Measurements from ENCODE around the gene MYO3B.

The MYO3B gene

GRCh38 chr2:170475878-170476277 is 297.9 kb downstream of the MYO3B start:
- POLR2A ChIA-PET = no interaction called here
- TF ChIP-seq LEF1 (IDR thresholded peaks at IDR 0.05; ENCODE audit: borderline replicate concordance) (no peak), SUZ12 (IDR thresholded peaks at IDR 0.05) (no peak), SP1 (IDR thresholded peaks at IDR 0.05) (no peak), FOXA1 (IDR thresholded peaks at IDR 0.05) (no peak), ARNT (IDR thresholded peaks at IDR 0.05) (no peak), HDGF (IDR thresholded peaks at IDR 0.05; ENCODE audit: borderline replicate concordance) (no peak), NFRKB (IDR thresholded peaks at IDR 0.05) (no peak), BHLHE40 (IDR thresholded peaks at IDR 0.05; ENCODE audit: borderline replicate concordance) (no peak), ZNF384 (IDR thresholded peaks at IDR 0.05) (no peak), ELF4 (IDR thresholded peaks at IDR 0.05) (no peak), L3MBTL2 (conservative IDR thresholded peaks at IDR 0.05) (no peak), FOXK2 (IDR thresholded peaks at IDR 0.05) (no peak)
- no peak for DNase-seq (ENCODE audit: extremely low spot score)
- CTCF ChIA-PET = no interaction called here

DNA sequence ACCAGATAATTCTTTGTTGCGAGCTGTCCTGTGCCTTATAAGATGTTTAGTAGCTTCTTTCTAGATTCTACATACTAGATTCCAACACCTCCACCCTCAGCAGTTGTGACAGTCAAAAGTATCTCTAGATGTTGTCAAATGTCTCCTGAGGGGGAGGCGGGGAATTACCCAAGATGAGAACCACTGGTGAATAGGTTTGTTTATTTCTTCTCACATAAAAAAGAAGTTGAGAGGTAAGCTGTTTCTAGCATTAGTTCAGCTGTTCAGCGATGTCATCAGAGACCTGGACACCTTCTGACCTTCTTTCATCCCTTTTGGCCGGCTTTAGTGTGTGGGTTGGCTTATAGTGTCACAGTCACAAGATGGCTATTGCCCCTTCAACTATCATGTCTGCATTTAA is 299.7 kb downstream of the MYO3B start:
- ChIA-PET CTCF (no interaction called here), POLR2A (no interaction called here)
- TF ChIP-seq NFRKB (IDR thresholded peaks at IDR 0.05) (no peak), ELF4 (IDR thresholded peaks at IDR 0.05) (no peak), ARNT (IDR thresholded peaks at IDR 0.05) (no peak), FOXK2 (IDR thresholded peaks at IDR 0.05) (no peak), ZNF384 (IDR thresholded peaks at IDR 0.05) (no peak), SUZ12 (IDR thresholded peaks at IDR 0.05) (no peak), HDGF (IDR thresholded peaks at IDR 0.05; ENCODE audit: borderline replicate concordance) (no peak), LEF1 (IDR thresholded peaks at IDR 0.05; ENCODE audit: borderline replicate concordance) (no peak), CTBP1 (IDR thresholded peaks at IDR 0.05; ENCODE audit: borderline replicate concordance) (no peak), FOXM1 (IDR thresholded peaks at IDR 0.05; ENCODE audit: borderline replicate concordance) (no peak), TARDBP (IDR thresholded peaks at IDR 0.05) (no peak), SP1 (IDR thresholded peaks at IDR 0.05) (no peak), L3MBTL2 (conservative IDR thresholded peaks at IDR 0.05) (no peak)
- TF ChIP-seq, protein P1, sequence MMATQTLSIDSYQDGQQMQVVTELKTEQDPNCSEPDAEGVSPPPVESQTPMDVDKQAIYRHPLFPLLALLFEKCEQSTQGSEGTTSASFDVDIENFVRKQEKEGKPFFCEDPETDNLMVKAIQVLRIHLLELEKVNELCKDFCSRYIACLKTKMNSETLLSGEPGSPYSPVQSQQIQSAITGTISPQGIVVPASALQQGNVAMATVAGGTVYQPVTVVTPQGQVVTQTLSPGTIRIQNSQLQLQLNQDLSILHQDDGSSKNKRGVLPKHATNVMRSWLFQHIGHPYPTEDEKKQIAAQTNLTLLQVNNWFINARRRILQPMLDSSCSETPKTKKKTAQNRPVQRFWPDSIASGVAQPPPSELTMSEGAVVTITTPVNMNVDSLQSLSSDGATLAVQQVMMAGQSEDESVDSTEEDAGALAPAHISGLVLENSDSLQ (IDR thresholded peaks at IDR 0.05) = no peak
- no peak for DNase-seq (ENCODE audit: extremely low spot score)

DNA sequence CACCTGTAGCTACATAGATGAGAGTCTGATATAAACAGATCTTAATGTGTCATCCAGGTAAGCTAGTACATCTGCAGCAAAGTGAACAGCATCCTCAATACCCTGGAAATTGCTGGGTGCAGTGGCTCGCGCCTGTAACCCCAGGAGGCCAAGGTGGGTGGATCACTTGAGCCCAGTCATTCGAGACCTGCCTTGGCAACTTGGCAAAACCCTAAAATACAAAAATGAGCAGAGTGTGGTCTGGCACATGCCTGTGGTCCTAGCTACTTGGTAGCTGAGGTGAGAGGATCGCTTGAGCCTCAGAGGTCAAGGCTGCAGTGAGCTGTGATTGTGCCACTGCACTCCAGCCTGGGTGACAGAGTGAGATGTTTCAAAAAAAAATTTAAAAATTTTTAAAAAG is 303.3 kb downstream of the MYO3B start:
- TF ChIP-seq ARNT (IDR thresholded peaks at IDR 0.05) (no peak), FOXA1 (IDR thresholded peaks at IDR 0.05) (no peak), LEF1 (IDR thresholded peaks at IDR 0.05; ENCODE audit: borderline replicate concordance) (no peak), L3MBTL2 (conservative IDR thresholded peaks at IDR 0.05) (no peak), CTBP1 (IDR thresholded peaks at IDR 0.05; ENCODE audit: borderline replicate concordance) (no peak), ELF4 (IDR thresholded peaks at IDR 0.05) (no peak), HDGF (IDR thresholded peaks at IDR 0.05; ENCODE audit: borderline replicate concordance) (no peak), BHLHE40 (IDR thresholded peaks at IDR 0.05; ENCODE audit: borderline replicate concordance) (no peak), TARDBP (IDR thresholded peaks at IDR 0.05) (no peak), NFRKB (IDR thresholded peaks at IDR 0.05) (no peak), SUZ12 (IDR thresholded peaks at IDR 0.05) (no peak), SP1 (IDR thresholded peaks at IDR 0.05) (no peak), FOXM1 (IDR thresholded peaks at IDR 0.05; ENCODE audit: borderline replicate concordance) (no peak), ZNF384 (IDR thresholded peaks at IDR 0.05) (no peak), FOXK2 (IDR thresholded peaks at IDR 0.05) (no peak)
- TF ChIP-seq, protein P1 (IDR thresholded peaks at IDR 0.05) = no peak
- DNase-seq (ENCODE audit: extremely low spot score) = no peak
- CTCF ChIA-PET = no interaction called here
- POLR2A ChIA-PET = no interaction called here

DNA sequence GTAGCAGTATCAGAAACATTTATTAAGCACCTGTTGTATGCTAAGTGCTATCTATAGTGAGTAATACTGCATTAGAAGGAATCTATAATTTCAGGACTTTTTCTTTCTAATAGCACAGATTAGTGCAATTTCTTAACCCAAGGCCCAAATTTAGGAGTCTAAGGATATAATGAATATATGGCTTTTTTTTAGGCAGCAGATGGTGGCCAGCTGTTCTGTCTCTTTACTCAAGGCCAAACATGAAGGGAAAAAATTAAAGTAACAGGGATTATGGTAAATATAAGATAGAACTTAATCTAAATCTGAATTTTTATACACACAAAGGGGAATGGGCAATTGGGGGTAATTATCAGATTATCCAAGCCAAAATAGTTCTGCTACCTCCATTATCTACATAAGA is 306.6 kb downstream of the MYO3B start:
- TF ChIP-seq BHLHE40 (IDR thresholded peaks at IDR 0.05; ENCODE audit: borderline replicate concordance) = no peak
- no peak for TF ChIP-seq TARDBP (IDR thresholded peaks at IDR 0.05)
- TF ChIP-seq LEF1 (IDR thresholded peaks at IDR 0.05; ENCODE audit: borderline replicate concordance) = no peak
- no peak for TF ChIP-seq NFRKB (IDR thresholded peaks at IDR 0.05)
- POLR2A ChIA-PET = no interaction called here
- no peak for DNase-seq (ENCODE audit: extremely low spot score)
- CTCF ChIA-PET = no interaction called here

- POLR2A ChIA-PET = no interaction called here
- DNase-seq (ENCODE audit: extremely low spot score) = no peak
- CTCF ChIA-PET = interaction anchor here (0.6 kb wide), 1 partner anchor 329 kb away, joined by 3 read pairs; no protein-coding TSS in a partner anchor
- TF ChIP-seq FOXK2 (IDR thresholded peaks at IDR 0.05) = no peak
- no peak for TF ChIP-seq ARNT (IDR thresholded peaks at IDR 0.05)
- no peak for TF ChIP-seq SP1 (IDR thresholded peaks at IDR 0.05)
- TF ChIP-seq ZNF384 (IDR thresholded peaks at IDR 0.05) = no peak
- TF ChIP-seq TARDBP (IDR thresholded peaks at IDR 0.05) = no peak
- TF ChIP-seq LEF1 (IDR thresholded peaks at IDR 0.05; ENCODE audit: borderline replicate concordance) = no peak
- TF ChIP-seq FOXA1 (IDR thresholded peaks at IDR 0.05) = no peak
- no peak for TF ChIP-seq SUZ12 (IDR thresholded peaks at IDR 0.05)
- TF ChIP-seq, protein P1 (IDR thresholded peaks at IDR 0.05) = no peak
- no peak for TF ChIP-seq FOXM1 (IDR thresholded peaks at IDR 0.05; ENCODE audit: borderline replicate concordance)
- no peak for TF ChIP-seq L3MBTL2 (conservative IDR thresholded peaks at IDR 0.05)
- TF ChIP-seq BHLHE40 (IDR thresholded peaks at IDR 0.05; ENCODE audit: borderline replicate concordance) = no peak
- no peak for TF ChIP-seq CTBP1 (IDR thresholded peaks at IDR 0.05; ENCODE audit: borderline replicate concordance)
Measured at GRCh38 chr2:170485254-170486026, 307.5 kb downstream of the MYO3B start.

DNA sequence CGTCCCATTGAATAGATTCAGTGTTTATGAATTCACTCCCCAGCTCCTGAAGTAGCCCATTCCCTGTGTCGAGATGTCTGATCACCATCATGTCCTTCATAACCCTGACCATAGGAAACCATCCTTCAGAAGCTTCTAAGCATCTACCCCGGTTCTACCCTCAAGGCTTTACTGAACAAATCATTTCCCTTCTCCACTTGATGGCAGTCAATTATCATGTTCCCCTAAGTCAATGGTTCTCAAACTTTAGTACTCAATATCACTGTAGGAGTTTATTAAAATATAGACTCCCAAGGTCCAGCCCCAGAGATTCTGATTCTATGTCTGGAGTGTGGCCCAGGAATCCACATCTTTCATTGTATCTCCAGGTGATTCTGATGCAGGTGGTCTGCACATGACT is 308.8 kb downstream of the MYO3B start:
- CTCF ChIA-PET = no interaction called here
- POLR2A ChIA-PET = no interaction called here
- DNase-seq (ENCODE audit: extremely low spot score) = no peak
- TF ChIP-seq HDGF (IDR thresholded peaks at IDR 0.05; ENCODE audit: borderline replicate concordance) = no peak
- TF ChIP-seq L3MBTL2 (conservative IDR thresholded peaks at IDR 0.05) = no peak
- TF ChIP-seq ZNF384 (IDR thresholded peaks at IDR 0.05) = no peak
- TF ChIP-seq CTBP1 (IDR thresholded peaks at IDR 0.05; ENCODE audit: borderline replicate concordance) = no peak
- TF ChIP-seq FOXK2 (IDR thresholded peaks at IDR 0.05) = no peak
- no peak for TF ChIP-seq SUZ12 (IDR thresholded peaks at IDR 0.05)
- no peak for TF ChIP-seq ARNT (IDR thresholded peaks at IDR 0.05)
- no peak for TF ChIP-seq LEF1 (IDR thresholded peaks at IDR 0.05; ENCODE audit: borderline replicate concordance)
- no peak for TF ChIP-seq BHLHE40 (IDR thresholded peaks at IDR 0.05; ENCODE audit: borderline replicate concordance)
- TF ChIP-seq ELF4 (IDR thresholded peaks at IDR 0.05) = no peak
- no peak for TF ChIP-seq NFRKB (IDR thresholded peaks at IDR 0.05)
- TF ChIP-seq, protein P1 (IDR thresholded peaks at IDR 0.05) = no peak
- no peak for TF ChIP-seq FOXA1 (IDR thresholded peaks at IDR 0.05)
- TF ChIP-seq TARDBP (IDR thresholded peaks at IDR 0.05) = no peak
